Vagina (tissue), 2 donors: ENCODE measurements around the gene KMT2A. TPM values are rescaled to one million over a fixed set of nuclear protein-coding genes. Genes with fewer than 3 reads are reported as not detected.

Experiments
- DNase-seq, 2 donors: peaks; one replicate each; pipeline ENCODE4 v3.0.0-alpha.2; 2017; ENCODE audit errors: extremely low spot score in 2 of 2
- H3K27ac ChIP-seq: fragments of 200-600 bp; sonication (generic); one replicate; pipeline ENCODE4 v1.5.1; 2019
- H3K27me3 ChIP-seq: fragments of 200-600 bp; sonication (generic); one replicate; pipeline ENCODE4 v1.5.1; 2019
- H3K36me3 ChIP-seq, 2 donors: fragments of 200-600 bp; sonication (generic); one replicate each; pipeline ENCODE4 v1.5.1; 2017 to 2019
- H3K4me1 ChIP-seq: fragments of 200-600 bp; sonication (generic); one replicate; pipeline ENCODE4 v1.5.1; 2019
- H3K4me3 ChIP-seq, 2 donors: fragments of 200-600 bp; sonication (generic); 1 replicate in 1 of 2; 2 replicates in 1 of 2; pipeline ENCODE4 v1.5.1; 2016 to 2019
- H3K9me3 ChIP-seq: fragments of 200-600 bp; sonication (generic); one replicate; pipeline ENCODE4 v1.5.1; 2019
- CTCF ChIP-seq, 3 experiments: fragments of 450-650 bp in 2 of 3; fragments of 200-600 bp in 1 of 3; sonication (generic) in 1 of 3; IDR thresholded peaks; one replicate each; pipeline ENCODE4 v1.5.1; 2017 to 2019; ENCODE audit warnings: antibody characterized with exemption in 3 of 3, mild to moderate bottlenecking in 2 of 3, moderate library complexity in 2 of 3
- POLR2A ChIP-seq, 2 donors: fragments of 450-650 bp; IDR thresholded peaks; one replicate each; pipeline ENCODE4 v1.6.1; 2017; ENCODE audit warnings: antibody characterized with exemption in 2 of 2, mild to moderate bottlenecking in 2 of 2, moderate library complexity in 2 of 2
- POLR2AphosphoS5 ChIP-seq, 2 donors: sonication (generic); formaldehyde crosslinking; IDR thresholded peaks; one replicate each; pipeline ENCODE4 v1.9.0; 2017; ENCODE audit warnings: antibody characterized with exemption in 2 of 2, mild to moderate bottlenecking in 2 of 2, low read depth in 1 of 2; ENCODE audit not compliant: insufficient read depth in 1 of 2
- intact Hi-C: fragments of 100-400 bp; cut with DNase I; formaldehyde crosslinking; loops from one replicate; pipeline ENCODE4 v1.15.1; 2023
- total RNA-seq: library from RNA; depleted of rRNA; stranded (reverse); fragments of >200 nt; gene quantifications from one replicate; pipeline ENCODE4 v1.2.3, GENCODE V29; 2016

Gene KMT2A
- total RNA-seq, 1 donor from 2014 or later = 72.7 TPM

GRCh38 chr11:118484405-118484804 lies 48.1 kb downstream of the KMT2A start:
- no peak overlapping the region for H3K4me3 ChIP-seq
- H3K36me3 ChIP-seq = peaks cover 3 to 77% of the 10 kb centered on the region in 2 donors
- intact Hi-C loops = no loop called here
- H3K4me1 ChIP-seq = no peaks in the 10 kb centered on the region
- no peak for TF ChIP-seq POLR2A (IDR thresholded peaks at IDR 0.05)
- TF ChIP-seq CTCF (IDR thresholded peaks at IDR 0.05) = no peak
- no peak for TF ChIP-seq POLR2AphosphoS5 (IDR thresholded peaks at IDR 0.05; ENCODE audit: insufficient read depth in 1 of 2, low read depth in 1 of 2)
- no peaks in the 10 kb centered on the region for H3K9me3 ChIP-seq
- DNase-seq = no peak
- H3K27ac ChIP-seq = no peak overlapping the region
- H3K27me3 ChIP-seq = no peaks in the 10 kb centered on the region

- peaks cover 3 to 77% of the 10 kb centered on the region in 2 donors for H3K36me3 ChIP-seq
Observed at GRCh38 chr11:118485273-118485672, 49.0 kb downstream of the KMT2A start.

GRCh38 chr11:118488480-118489109 lies 52.3 kb downstream of the KMT2A start:
- Histone ChIP-seq H3K36me3 (peaks cover 6 to 71% of the 10 kb centered on the region in 2 donors), H3K4me1 (no peaks in the 10 kb centered on the region), H3K9me3 (no peaks in the 10 kb centered on the region), H3K27me3 (no peaks in the 10 kb centered on the region), H3K4me3 (no peak overlapping the region), H3K27ac (no peak overlapping the region)
- TF ChIP-seq CTCF (IDR thresholded peaks at IDR 0.05) = peak; percentile 73 to 88 (median 86)
- TF ChIP-seq POLR2AphosphoS5 (IDR thresholded peaks at IDR 0.05; ENCODE audit: insufficient read depth in 1 of 2, low read depth in 1 of 2) = peak in 1 of 2 donors; percentile 20
- no peak for TF ChIP-seq POLR2A (IDR thresholded peaks at IDR 0.05)
- intact Hi-C loops = loop anchor here (5.0 kb wide), 1 partner anchor 86 kb away; the partner anchor contains the start of gene ATP5MG
- no peak for DNase-seq

More at GRCh38 chr11:118485273-118485672, 49.0 kb downstream of the KMT2A start:
- DNase-seq = no peak
- no peak overlapping the region for H3K27ac ChIP-seq
- H3K4me3 ChIP-seq = no peak overlapping the region
- intact Hi-C loops = loop anchor here (5.0 kb wide), 1 partner anchor 83 kb away; the partner anchor contains the start of gene ATP5MG
- TF ChIP-seq CTCF (IDR thresholded peaks at IDR 0.05) = no peak
- TF ChIP-seq POLR2A (IDR thresholded peaks at IDR 0.05) = no peak
- TF ChIP-seq POLR2AphosphoS5 (IDR thresholded peaks at IDR 0.05; ENCODE audit: insufficient read depth in 1 of 2, low read depth in 1 of 2) = no peak
- no peaks in the 10 kb centered on the region for H3K27me3 ChIP-seq
- no peaks in the 10 kb centered on the region for H3K9me3 ChIP-seq
- no peaks in the 10 kb centered on the region for H3K4me1 ChIP-seq

GRCh38 chr11:118491041-118491440 lies 54.7 kb downstream of the KMT2A start:
- Histone ChIP-seq H3K4me3 (no peak overlapping the region), H3K36me3 (peaks cover 6 to 70% of the 10 kb centered on the region in 2 donors), H3K4me1 (no peaks in the 10 kb centered on the region)

More at GRCh38 chr11:118491041-118491440, 54.7 kb downstream of the KMT2A start:
- no peak for DNase-seq
- intact Hi-C loops = no loop called here
- TF ChIP-seq POLR2AphosphoS5 (IDR thresholded peaks at IDR 0.05; ENCODE audit: insufficient read depth in 1 of 2, low read depth in 1 of 2) (no peak), POLR2A (IDR thresholded peaks at IDR 0.05) (no peak), CTCF (IDR thresholded peaks at IDR 0.05) (no peak)
- no peaks in the 10 kb centered on the region for H3K27me3 ChIP-seq
- no peaks in the 10 kb centered on the region for H3K9me3 ChIP-seq
- H3K27ac ChIP-seq = no peak overlapping the region
